Frontal cortex (tissue), 4 donors: ENCODE data around the gene KCNQ1. TPM values are rescaled to one million over a fixed set of nuclear protein-coding genes. Genes with fewer than 3 reads are reported as not detected.

ENCODE experiments used
- DNase-seq, 2 donors: peaks; one replicate each; pipeline ENCODE4 v3.0.0; 2012; ENCODE audit warnings: low spot score in 2 of 2
- FAIRE-seq: peaks from 2 replicates; lab custom pipeline; 2012; peaks lifted over from hg19 to GRCh38; lab: Jason Lieb, UNC
- total RNA-seq: library from RNA; depleted of rRNA; stranded (reverse); fragments of >200 nt; gene quantifications from one replicate; pipeline ENCODE4 v1.2.3, GENCODE V29; 2014
- donor health status: control.
- donor health status: control.
- donor health status: control.

KCNQ1 gene
- total RNA-seq, 1 donor from 2014 or later = under 0.01 TPM

- DNase-seq (no peak), FAIRE-seq (no peak)
These were observed 296.2 kb downstream of the KCNQ1 start for GRCh38 chr11:2741006-2741376.

GRCh38 chr11:2741377-2742131 lies 296.7 kb downstream of the KCNQ1 start:
- FAIRE-seq (no peak), DNase-seq (no peak)

GRCh38 chr11:2742201-2742600 lies 297.4 kb downstream of the KCNQ1 start:
- DNase-seq (no peak), FAIRE-seq (no peak)

GRCh38 chr11:2742611-2743426 lies 298.0 kb downstream of the KCNQ1 start:
- no peak for DNase-seq
- no peak for FAIRE-seq

- DNase-seq (no peak), FAIRE-seq (no peak)
These were observed 298.8 kb downstream of the KCNQ1 start for GRCh38 chr11:2743427-2744110.

- no peak for FAIRE-seq
- no peak for DNase-seq
These were observed 299.4 kb downstream of the KCNQ1 start for GRCh38 chr11:2744166-2744565.

GRCh38 chr11:2745511-2745910 lies 300.7 kb downstream of the KCNQ1 start:
- FAIRE-seq = no peak

GRCh38 chr11:2746401-2747247 lies 301.8 kb downstream of the KCNQ1 start:
- DNase-seq (no peak), FAIRE-seq (no peak)

More at GRCh38 chr11:2745511-2745910, 300.7 kb downstream of the KCNQ1 start:
- DNase-seq = no peak

GRCh38 chr11:2747248-2748027 lies 302.6 kb downstream of the KCNQ1 start:
- FAIRE-seq (no peak), DNase-seq (no peak)

- FAIRE-seq = no peak
These were observed 303.4 kb downstream of the KCNQ1 start for GRCh38 chr11:2748061-2748813.

GRCh38 chr11:2748814-2749554 lies 304.2 kb downstream of the KCNQ1 start:
- FAIRE-seq (no peak), DNase-seq (no peak)

More at GRCh38 chr11:2748061-2748813, 303.4 kb downstream of the KCNQ1 start:
- DNase-seq = no peak

GRCh38 chr11:2750101-2750681 lies 305.4 kb downstream of the KCNQ1 start:
- DNase-seq (no peak), FAIRE-seq (no peak)

GRCh38 chr11:2750682-2751522 lies 306.1 kb downstream of the KCNQ1 start:
- FAIRE-seq = no peak
- no peak for DNase-seq

GRCh38 chr11:2751523-2752203 lies 306.9 kb downstream of the KCNQ1 start:
- DNase-seq (no peak), FAIRE-seq (no peak)

GRCh38 chr11:2752204-2752770 lies 307.5 kb downstream of the KCNQ1 start:
- DNase-seq (no peak), FAIRE-seq (no peak)
